ENCODE measurements around the gene UBL7.

Gene UBL7

GRCh38 chr15:74396146-74396438 lies 64.9 kb downstream of the UBL7 start:
- Histone ChIP-seq H3K9ac (ENCODE audit: low read length) (no peak overlapping the region), H3K4me3 (ENCODE audit: low read length) (no peak overlapping the region), H3K4me1 (ENCODE audit: control insufficient read depth, insufficient read depth, low read length) (no peaks in the 10 kb centered on the region), H3K27me3 (ENCODE audit: control insufficient read depth, insufficient read depth, low read length) (peaks cover 3% of the 10 kb centered on the region), H3K36me3 (ENCODE audit: control insufficient read depth, insufficient read depth, low read length) (no peaks in the 10 kb centered on the region), H3K27ac (ENCODE audit: low read depth, low read length) (no peak overlapping the region)
